ENCODE measurements around the gene ZBTB32. TPM values are rescaled to one million over a fixed set of nuclear protein-coding genes. Genes with fewer than 3 reads are reported as not detected.

Gene ZBTB32
- total and polyA plus RNA-seq, 2 experiments from 2014 or later: 0.65 TPM; not detected in 1

Other genes starting within 250 kb of the ZBTB32 start
- not detected in 2 replicates for gene KRTDAP, start 214.1 kb upstream of the ZBTB32 start, total RNA-seq (2014; rRNA removed; shearing (Covaris generic))
- gene KRTDAP, start 214.1 kb upstream of the ZBTB32 start, polyA plus RNA-seq (2016; fragmentation: Nextera tagmentation; extraction: Ambion mirVana): 1.6 and 2.7 TPM in 2 replicates
- 259 and 276 TPM in 2 replicates for gene DMKN, start 190.9 kb upstream of the ZBTB32 start, total RNA-seq (2014; rRNA removed; shearing (Covaris generic))
- 569 and 615 TPM in 2 replicates for gene DMKN, start 190.9 kb upstream of the ZBTB32 start, polyA plus RNA-seq (2016; fragmentation: Nextera tagmentation; extraction: Ambion mirVana)
- not detected in 2 replicates for gene SBSN, start 176.2 kb upstream of the ZBTB32 start, total RNA-seq (2014; rRNA removed; shearing (Covaris generic))
- gene SBSN, start 176.2 kb upstream of the ZBTB32 start, polyA plus RNA-seq (2016; fragmentation: Nextera tagmentation; extraction: Ambion mirVana): 0.39 and 0.42 TPM in 2 replicates
- not detected in 2 replicates for gene GAPDHS, start 171.1 kb upstream of the ZBTB32 start, total RNA-seq (2014; rRNA removed; shearing (Covaris generic))
- 0.21 TPM in 1 of 2 replicates, not detected in the other for gene GAPDHS, start 171.1 kb upstream of the ZBTB32 start, polyA plus RNA-seq (2016; fragmentation: Nextera tagmentation; extraction: Ambion mirVana)
- 164 and 170 TPM in 2 replicates for gene TMEM147, start 158.9 kb upstream of the ZBTB32 start, total RNA-seq (2014; rRNA removed; shearing (Covaris generic))
- 272 TPM in 2 replicates for gene TMEM147, start 158.9 kb upstream of the ZBTB32 start, polyA plus RNA-seq (2016; fragmentation: Nextera tagmentation; extraction: Ambion mirVana)
- 0.62 and 0.63 TPM in 2 replicates for gene ATP4A, start 140.9 kb upstream of the ZBTB32 start, total RNA-seq (2014; rRNA removed; shearing (Covaris generic))
- gene ATP4A, start 140.9 kb upstream of the ZBTB32 start, polyA plus RNA-seq (2016; fragmentation: Nextera tagmentation; extraction: Ambion mirVana): 0.61 and 1.0 TPM in 2 replicates
- not detected in 2 replicates for gene PMIS2, start 118.4 kb upstream of the ZBTB32 start, total RNA-seq (2014; rRNA removed; shearing (Covaris generic))
- not detected in 2 replicates for gene PMIS2, start 118.4 kb upstream of the ZBTB32 start, polyA plus RNA-seq (2016; fragmentation: Nextera tagmentation; extraction: Ambion mirVana)
- 17.9 and 21.9 TPM in 2 replicates for gene HAUS5, start 91.8 kb upstream of the ZBTB32 start, total RNA-seq (2014; rRNA removed; shearing (Covaris generic))
- gene HAUS5, start 91.8 kb upstream of the ZBTB32 start, polyA plus RNA-seq (2016; fragmentation: Nextera tagmentation; extraction: Ambion mirVana): 22.3 and 23.2 TPM in 2 replicates
- gene RBM42, start 75.5 kb upstream of the ZBTB32 start, total RNA-seq (2014; rRNA removed; shearing (Covaris generic)): 58.3 and 74.7 TPM in 2 replicates
- gene RBM42, start 75.5 kb upstream of the ZBTB32 start, polyA plus RNA-seq (2016; fragmentation: Nextera tagmentation; extraction: Ambion mirVana): 78.2 and 82.9 TPM in 2 replicates
- 0.87 TPM in 1 of 2 replicates, not detected in the other for gene ETV2, start 62.8 kb upstream of the ZBTB32 start, total RNA-seq (2014; rRNA removed; shearing (Covaris generic))
- gene ETV2, start 62.8 kb upstream of the ZBTB32 start, polyA plus RNA-seq (2016; fragmentation: Nextera tagmentation; extraction: Ambion mirVana): 1.5 and 1.7 TPM in 2 replicates
- 564 and 722 TPM in 2 replicates for gene COX6B1, start 56.2 kb upstream of the ZBTB32 start, total RNA-seq (2014; rRNA removed; shearing (Covaris generic))
- gene COX6B1, start 56.2 kb upstream of the ZBTB32 start, polyA plus RNA-seq (2016; fragmentation: Nextera tagmentation; extraction: Ambion mirVana): 1,532 and 1,702 TPM in 2 replicates
- gene UPK1A, start 38.0 kb upstream of the ZBTB32 start, total RNA-seq (2014; rRNA removed; shearing (Covaris generic)): 0.42 TPM in 1 of 2 replicates, not detected in the other
- 1.0 and 1.5 TPM in 2 replicates for gene UPK1A, start 38.0 kb upstream of the ZBTB32 start, polyA plus RNA-seq (2016; fragmentation: Nextera tagmentation; extraction: Ambion mirVana)
- gene KMT2B, start 13.4 kb downstream of the ZBTB32 start, total RNA-seq (2014; rRNA removed; shearing (Covaris generic)): 36.2 and 49.8 TPM in 2 replicates
- gene KMT2B, start 13.4 kb downstream of the ZBTB32 start, polyA plus RNA-seq (2016; fragmentation: Nextera tagmentation; extraction: Ambion mirVana): 15.5 and 15.8 TPM in 2 replicates
- gene IGFLR1, start 37.9 kb downstream of the ZBTB32 start, total RNA-seq (2014; rRNA removed; shearing (Covaris generic)): 7.8 and 14.4 TPM in 2 replicates
- gene IGFLR1, start 37.9 kb downstream of the ZBTB32 start, polyA plus RNA-seq (2016; fragmentation: Nextera tagmentation; extraction: Ambion mirVana): 17.8 and 18.1 TPM in 2 replicates
- gene U2AF1L4, start 40.9 kb downstream of the ZBTB32 start, total RNA-seq (2014; rRNA removed; shearing (Covaris generic)): 13.1 and 14.3 TPM in 2 replicates
- gene U2AF1L4, start 40.9 kb downstream of the ZBTB32 start, polyA plus RNA-seq (2016; fragmentation: Nextera tagmentation; extraction: Ambion mirVana): 20.0 and 23.7 TPM in 2 replicates
- 18.5 and 20.6 TPM in 2 replicates for gene PSENEN, start 41.1 kb downstream of the ZBTB32 start, total RNA-seq (2014; rRNA removed; shearing (Covaris generic))
- gene PSENEN, start 41.1 kb downstream of the ZBTB32 start, polyA plus RNA-seq (2016; fragmentation: Nextera tagmentation; extraction: Ambion mirVana): 175 and 197 TPM in 2 replicates
- gene LIN37, start 44.0 kb downstream of the ZBTB32 start, total RNA-seq (2014; rRNA removed; shearing (Covaris generic)): 6.8 and 7.1 TPM in 2 replicates
- 4.3 and 8.3 TPM in 2 replicates for gene LIN37, start 44.0 kb downstream of the ZBTB32 start, polyA plus RNA-seq (2016; fragmentation: Nextera tagmentation; extraction: Ambion mirVana)
- gene HSPB6, start 52.5 kb downstream of the ZBTB32 start, total RNA-seq (2014; rRNA removed; shearing (Covaris generic)): 0.27 and 0.87 TPM in 2 replicates
- gene HSPB6, start 52.5 kb downstream of the ZBTB32 start, polyA plus RNA-seq (2016; fragmentation: Nextera tagmentation; extraction: Ambion mirVana): 3.2 and 3.9 TPM in 2 replicates
- 14.7 and 28.0 TPM in 2 replicates for gene PROSER3, start 53.6 kb downstream of the ZBTB32 start, total RNA-seq (2014; rRNA removed; shearing (Covaris generic))
- gene PROSER3, start 53.6 kb downstream of the ZBTB32 start, polyA plus RNA-seq (2016; fragmentation: Nextera tagmentation; extraction: Ambion mirVana): 21.8 and 24.1 TPM in 2 replicates
- 17.7 and 22.1 TPM in 2 replicates for gene ARHGAP33, start 71.0 kb downstream of the ZBTB32 start, total RNA-seq (2014; rRNA removed; shearing (Covaris generic))
- 10.3 and 11.6 TPM in 2 replicates for gene ARHGAP33, start 71.0 kb downstream of the ZBTB32 start, polyA plus RNA-seq (2016; fragmentation: Nextera tagmentation; extraction: Ambion mirVana)
- gene PRODH2, start 108.3 kb downstream of the ZBTB32 start, total RNA-seq (2014; rRNA removed; shearing (Covaris generic)): not detected in 2 replicates
- not detected in 2 replicates for gene PRODH2, start 108.3 kb downstream of the ZBTB32 start, polyA plus RNA-seq (2016; fragmentation: Nextera tagmentation; extraction: Ambion mirVana)
- gene NPHS1, start 147.9 kb downstream of the ZBTB32 start, total RNA-seq (2014; rRNA removed; shearing (Covaris generic)): 0.58 and 1.0 TPM in 2 replicates
- gene NPHS1, start 147.9 kb downstream of the ZBTB32 start, polyA plus RNA-seq (2016; fragmentation: Nextera tagmentation; extraction: Ambion mirVana): 0.47 and 1.3 TPM in 2 replicates
- gene KIRREL2, start 152.4 kb downstream of the ZBTB32 start, total RNA-seq (2014; rRNA removed; shearing (Covaris generic)): 9.9 and 13.1 TPM in 2 replicates
- 3.6 and 3.8 TPM in 2 replicates for gene KIRREL2, start 152.4 kb downstream of the ZBTB32 start, polyA plus RNA-seq (2016; fragmentation: Nextera tagmentation; extraction: Ambion mirVana)
- gene APLP1, start 164.0 kb downstream of the ZBTB32 start, total RNA-seq (2014; rRNA removed; shearing (Covaris generic)): 28.2 and 30.2 TPM in 2 replicates
- gene APLP1, start 164.0 kb downstream of the ZBTB32 start, polyA plus RNA-seq (2016; fragmentation: Nextera tagmentation; extraction: Ambion mirVana): 36.0 and 39.0 TPM in 2 replicates
- gene NFKBID, start 196.0 kb downstream of the ZBTB32 start, total RNA-seq (2014; rRNA removed; shearing (Covaris generic)): 8.7 and 15.7 TPM in 2 replicates
- 10.5 and 12.1 TPM in 2 replicates for gene NFKBID, start 196.0 kb downstream of the ZBTB32 start, polyA plus RNA-seq (2016; fragmentation: Nextera tagmentation; extraction: Ambion mirVana)
- gene HCST, start 198.0 kb downstream of the ZBTB32 start, total RNA-seq (2014; rRNA removed; shearing (Covaris generic)): not detected in 2 replicates
- gene HCST, start 198.0 kb downstream of the ZBTB32 start, polyA plus RNA-seq (2016; fragmentation: Nextera tagmentation; extraction: Ambion mirVana): 2.1 and 6.7 TPM in 2 replicates
- gene TYROBP, start 203.7 kb downstream of the ZBTB32 start, total RNA-seq (2014; rRNA removed; shearing (Covaris generic)): not detected in 2 replicates
- gene TYROBP, start 203.7 kb downstream of the ZBTB32 start, polyA plus RNA-seq (2016; fragmentation: Nextera tagmentation; extraction: Ambion mirVana): 0.99 TPM in 1 of 2 replicates, not detected in the other
- 15.1 and 18.2 TPM in 2 replicates for gene LRFN3, start 231.8 kb downstream of the ZBTB32 start, total RNA-seq (2014; rRNA removed; shearing (Covaris generic))
- gene LRFN3, start 231.8 kb downstream of the ZBTB32 start, polyA plus RNA-seq (2016; fragmentation: Nextera tagmentation; extraction: Ambion mirVana): 5.8 and 6.0 TPM in 2 replicates